ENCODE data around the gene S100A1. TPM values are rescaled to one million over a fixed set of nuclear protein-coding genes. Genes with fewer than 3 reads are reported as not detected.

Gene S100A1
- polyA plus RNA-seq, 1 donor from 2014 or later: not detected

GRCh38 chr1:153615406-153615805, 12.8 kb upstream of the S100A1 start:
- Mint-ChIP-seq H3K27ac (no peak overlapping the region), H3K27me3 (peaks cover 2% of the 10 kb centered on the region), H3K4me1 (peaks cover 0 to 6% (median 4%) of the 10 kb centered on the region in 3 donors), H3K9me3 (peaks cover 0 to 2% (median 0%) of the 10 kb centered on the region in 3 donors), H3K4me3 (no peak overlapping the region), H3K36me3 (peaks cover 1% of the 10 kb centered on the region)

- H3K36me3 Mint-ChIP-seq: peaks cover 1% of the 10 kb centered on the region
- peaks cover 2% of the 10 kb centered on the region for H3K27me3 Mint-ChIP-seq
- H3K9me3 Mint-ChIP-seq: peaks cover 0 to 2% (median 0%) of the 10 kb centered on the region in 3 donors
- H3K27ac Mint-ChIP-seq: peak within 1 kb of the TSS in 1 of 3 donors; percentile 67
- H3K4me3 Mint-ChIP-seq: no peak within 1 kb of the TSS
- H3K4me1 Mint-ChIP-seq: peaks cover 0 to 6% (median 4%) of the 10 kb centered on the region in 3 donors
These were observed 11.9 kb upstream of the S100A1 start, which contains the start of gene S100A14 for GRCh38 chr1:153616144-153616916. Gene S100A14, minus strand, starts transcription at chr1:153616325. Its CDS starts 467 bp downstream, at chr1:153615858.

- H3K27ac Mint-ChIP-seq: peak overlapping the region in 1 of 3 donors; percentile 67
- peaks cover 0 to 2% (median 0%) of the 10 kb centered on the region in 3 donors for H3K9me3 Mint-ChIP-seq
- H3K4me1 Mint-ChIP-seq: peaks cover 0 to 6% (median 4%) of the 10 kb centered on the region in 3 donors
- H3K4me3 Mint-ChIP-seq: no peak overlapping the region
- peaks cover 1% of the 10 kb centered on the region for H3K36me3 Mint-ChIP-seq
- H3K27me3 Mint-ChIP-seq: peaks cover 2% of the 10 kb centered on the region
These were observed 11.3 kb upstream of the S100A1 start for GRCh38 chr1:153616917-153617311.

DNA sequence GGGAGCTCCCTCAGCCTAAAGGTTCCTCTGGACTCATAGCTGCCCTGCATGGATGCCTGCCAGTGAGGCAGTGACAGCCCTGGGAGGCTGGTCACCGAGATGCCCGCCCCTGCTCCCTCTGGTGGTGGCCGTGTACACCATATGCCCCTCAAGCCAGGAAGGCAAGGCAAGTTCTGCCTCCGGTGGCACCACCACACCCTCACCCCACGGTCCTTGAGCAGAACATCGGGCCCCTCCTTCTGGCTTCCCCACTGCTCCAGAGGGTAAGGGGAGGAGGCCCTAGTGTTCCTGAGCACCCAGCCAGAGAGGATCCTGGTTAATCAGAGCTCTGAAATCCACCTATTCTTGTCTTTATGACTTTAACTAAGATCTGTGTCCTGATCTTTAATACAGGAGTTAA, 10.6 kb upstream of the S100A1 start:
- Mint-ChIP-seq H3K9me3 (peaks cover 0 to 2% (median 0%) of the 10 kb centered on the region in 3 donors), H3K4me1 (peaks cover 0 to 6% (median 5%) of the 10 kb centered on the region in 3 donors), H3K27me3 (no peaks in the 10 kb centered on the region), H3K36me3 (peaks cover 1% of the 10 kb centered on the region), H3K27ac (no peak overlapping the region), H3K4me3 (no peak overlapping the region)

- Mint-ChIP-seq H3K9me3 (peaks cover 0 to 2% (median 0%) of the 10 kb centered on the region in 3 donors), H3K36me3 (peaks cover 3% of the 10 kb centered on the region), H3K4me1 (peaks cover 6 to 13% (median 9%) of the 10 kb centered on the region in 3 donors), H3K27me3 (no peaks in the 10 kb centered on the region), H3K27ac (no peak overlapping the region), H3K4me3 (no peak overlapping the region)
These were observed 9.1 kb upstream of the S100A1 start for GRCh38 chr1:153619171-153619570.

GRCh38 chr1:153623101-153623500, 5.1 kb upstream of the S100A1 start:
- Mint-ChIP-seq H3K27ac (peak overlapping the region in 1 of 3 donors; percentile 13), H3K27me3 (peaks cover 7% of the 10 kb centered on the region), H3K4me3 (no peak overlapping the region)

DNA sequence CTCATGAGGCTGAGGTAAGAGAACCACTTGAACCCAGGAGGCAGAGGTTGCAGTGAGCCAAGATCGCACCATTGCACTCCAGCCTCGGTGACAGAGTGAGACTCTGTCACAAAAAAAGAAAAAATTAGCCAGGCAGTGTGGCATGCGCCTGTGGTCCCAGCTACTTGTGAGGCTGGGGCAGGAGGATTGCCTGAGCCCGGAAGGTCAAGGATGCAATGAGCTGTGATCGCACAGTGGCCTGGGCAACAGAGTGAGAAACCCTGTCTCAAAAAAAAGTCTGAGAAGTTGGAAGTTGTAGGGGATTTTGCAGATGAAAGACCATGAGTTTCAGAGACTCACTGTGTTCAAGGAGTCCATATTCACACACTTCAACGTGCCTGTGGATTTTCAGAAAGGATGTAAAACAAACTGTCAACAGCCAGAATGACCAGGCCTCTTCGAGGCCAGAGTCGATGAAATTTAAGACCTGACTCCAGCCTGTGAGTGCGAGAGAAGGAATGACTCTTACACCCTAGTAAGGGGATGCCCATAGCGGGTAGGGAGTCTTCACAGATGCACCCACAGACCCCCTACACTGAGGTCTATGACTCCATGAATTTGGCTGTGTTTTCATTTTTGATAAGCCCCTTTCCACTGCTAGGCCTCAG, 3.1 kb upstream of the S100A1 start:
- Mint-ChIP-seq H3K27ac (peak overlapping the region in 1 of 3 donors; percentile 20), H3K36me3 (peaks cover 2% of the 10 kb centered on the region), H3K4me3 (no peak overlapping the region), H3K9me3 (no peaks in the 10 kb centered on the region), H3K27me3 (peaks cover 7% of the 10 kb centered on the region), H3K4me1 (peaks cover 7 to 22% (median 11%) of the 10 kb centered on the region in 3 donors)

More at GRCh38 chr1:153623101-153623500, 5.1 kb upstream of the S100A1 start:
- Mint-ChIP-seq H3K36me3 (peaks cover 3% of the 10 kb centered on the region), H3K9me3 (no peaks in the 10 kb centered on the region), H3K4me1 (peaks cover 7 to 22% (median 8%) of the 10 kb centered on the region in 3 donors)

- Mint-ChIP-seq H3K27ac (no peak overlapping the region), H3K27me3 (peaks cover 7% of the 10 kb centered on the region), H3K36me3 (peaks cover 2% of the 10 kb centered on the region), H3K4me3 (peak overlapping the region in 1 of 4 donors; percentile 68), H3K4me1 (peaks cover 7 to 27% (median 12%) of the 10 kb centered on the region in 3 donors), H3K9me3 (no peaks in the 10 kb centered on the region)
These were observed 1.7 kb upstream of the S100A1 start for GRCh38 chr1:153626477-153626903.

DNA sequence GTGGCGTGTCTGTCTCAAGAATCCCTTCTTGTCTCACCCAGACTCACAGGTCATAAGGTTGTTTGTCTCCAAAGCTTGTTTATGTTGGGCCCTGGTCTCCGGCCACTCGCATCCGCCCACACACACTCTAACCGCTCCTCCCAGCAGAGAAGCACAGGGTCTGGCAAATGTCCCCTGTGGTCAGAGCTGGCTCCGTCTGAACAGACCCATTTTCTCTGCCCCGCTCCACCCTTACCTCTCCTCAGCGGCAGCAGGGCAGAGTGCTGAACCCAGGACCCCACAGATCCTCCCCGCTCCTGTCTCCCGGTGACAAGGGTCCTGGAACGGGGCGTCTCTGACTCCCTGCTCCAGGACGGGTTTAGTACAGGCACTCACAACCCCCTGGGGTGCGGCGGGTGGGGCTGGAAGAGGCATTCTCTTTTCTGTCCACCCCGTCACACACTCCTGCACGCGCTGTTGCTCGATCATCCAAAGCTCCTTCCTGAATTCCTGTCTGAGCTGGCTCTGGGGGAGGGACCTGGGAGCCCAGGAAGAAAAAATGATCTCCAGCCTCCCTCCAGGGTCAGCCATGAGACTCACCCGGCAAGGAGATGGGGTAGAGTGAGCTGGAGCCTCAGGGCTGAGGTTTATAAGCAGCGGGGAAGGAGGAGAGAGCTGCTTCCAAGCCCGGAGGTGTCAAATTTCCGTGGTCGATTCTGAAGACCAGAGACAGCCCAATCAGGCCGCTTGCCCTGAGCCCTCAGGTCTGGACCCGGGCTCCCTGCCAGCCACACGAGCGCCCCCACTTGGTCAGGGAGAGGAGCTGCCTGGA, 1.1 kb upstream of the S100A1 start, which contains the start of gene S100A13:
S100A13 (minus strand) TSS at position 602 of the 811 bp plus-strand sequence. CDS start 1,033 bp downstream, outside the sequence.
- peaks cover 7 to 27% (median 12%) of the 10 kb centered on the region in 3 donors for H3K4me1 Mint-ChIP-seq
- peak within 1 kb of the TSS in 3 of 4 donors; percentile 58 to 68 (median 60) for H3K4me3 Mint-ChIP-seq
- H3K27me3 Mint-ChIP-seq: peaks cover 7% of the 10 kb centered on the region
- H3K36me3 Mint-ChIP-seq: peaks cover 2% of the 10 kb centered on the region
- no peaks in the 10 kb centered on the region for H3K9me3 Mint-ChIP-seq
- H3K27ac Mint-ChIP-seq: peak within 1 kb of the TSS in 1 of 3 donors; percentile 39

- H3K9me3 Mint-ChIP-seq: no peaks in the 10 kb centered on the region
- H3K27me3 Mint-ChIP-seq: peaks cover 7% of the 10 kb centered on the region
- peak overlapping the region in 1 of 4 donors; percentile 17 for H3K4me3 Mint-ChIP-seq
- peaks cover 2% of the 10 kb centered on the region for H3K36me3 Mint-ChIP-seq
- peaks cover 9 to 23% (median 14%) of the 10 kb centered on the region in 3 donors for H3K4me1 Mint-ChIP-seq
- peak overlapping the region in 1 of 3 donors; percentile 43 for H3K27ac Mint-ChIP-seq
These were observed 556 bp downstream of the S100A1 start for GRCh38 chr1:153628638-153629342.

GRCh38 chr1:153629343-153629665, 1.1 kb downstream of the S100A1 start:
- peaks cover 7% of the 10 kb centered on the region for H3K27me3 Mint-ChIP-seq
- H3K27ac Mint-ChIP-seq: peak overlapping the region in 1 of 3 donors; percentile 63
- no peaks in the 10 kb centered on the region for H3K9me3 Mint-ChIP-seq
- no peak overlapping the region for H3K4me3 Mint-ChIP-seq
- H3K36me3 Mint-ChIP-seq: peaks cover 1% of the 10 kb centered on the region
- peaks cover 9 to 18% (median 17%) of the 10 kb centered on the region in 3 donors for H3K4me1 Mint-ChIP-seq

DNA sequence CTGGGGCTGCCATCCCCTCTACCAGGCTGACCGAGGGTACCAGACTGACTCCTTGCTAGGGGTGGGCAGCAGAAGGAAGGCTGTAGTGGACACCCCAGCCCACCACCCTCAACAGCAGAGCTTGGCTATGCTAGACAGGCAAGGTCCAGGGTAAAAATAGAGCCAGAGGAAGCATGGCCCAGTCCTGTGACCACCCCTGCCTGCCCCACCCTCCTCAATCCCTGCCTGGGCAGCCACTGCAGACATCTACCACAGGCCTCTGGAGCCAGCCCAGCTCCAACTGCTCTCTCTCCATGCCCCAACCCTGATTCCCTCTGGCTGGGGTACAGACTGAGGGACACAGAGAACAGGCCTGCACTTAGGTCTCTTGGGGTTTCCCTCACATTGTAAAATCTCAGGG, 1.7 kb downstream of the S100A1 start:
- H3K4me1 Mint-ChIP-seq: peaks cover 11 to 19% (median 17%) of the 10 kb centered on the region in 3 donors
- no peaks in the 10 kb centered on the region for H3K9me3 Mint-ChIP-seq
- peaks cover 1% of the 10 kb centered on the region for H3K36me3 Mint-ChIP-seq
- no peak overlapping the region for H3K27ac Mint-ChIP-seq
- H3K4me3 Mint-ChIP-seq: peak overlapping the region in 1 of 4 donors; percentile 23
- H3K27me3 Mint-ChIP-seq: peaks cover 7% of the 10 kb centered on the region

GRCh38 chr1:153630384-153630783, 2.1 kb downstream of the S100A1 start:
- H3K36me3 Mint-ChIP-seq: peaks cover 1% of the 10 kb centered on the region
- peak overlapping the region in 1 of 4 donors; percentile 23 for H3K4me3 Mint-ChIP-seq
- H3K27me3 Mint-ChIP-seq: peaks cover 7% of the 10 kb centered on the region
- H3K9me3 Mint-ChIP-seq: no peaks in the 10 kb centered on the region
- peaks cover 12 to 19% (median 17%) of the 10 kb centered on the region in 3 donors for H3K4me1 Mint-ChIP-seq
- no peak overlapping the region for H3K27ac Mint-ChIP-seq
